ENCODE measurements around the gene MS4A18. TPM values are rescaled to one million over a fixed set of nuclear protein-coding genes. Genes with fewer than 3 reads are reported as not detected.

MS4A18 gene
- total and polyA plus RNA-seq, 4 donors, result not detected

DNA sequence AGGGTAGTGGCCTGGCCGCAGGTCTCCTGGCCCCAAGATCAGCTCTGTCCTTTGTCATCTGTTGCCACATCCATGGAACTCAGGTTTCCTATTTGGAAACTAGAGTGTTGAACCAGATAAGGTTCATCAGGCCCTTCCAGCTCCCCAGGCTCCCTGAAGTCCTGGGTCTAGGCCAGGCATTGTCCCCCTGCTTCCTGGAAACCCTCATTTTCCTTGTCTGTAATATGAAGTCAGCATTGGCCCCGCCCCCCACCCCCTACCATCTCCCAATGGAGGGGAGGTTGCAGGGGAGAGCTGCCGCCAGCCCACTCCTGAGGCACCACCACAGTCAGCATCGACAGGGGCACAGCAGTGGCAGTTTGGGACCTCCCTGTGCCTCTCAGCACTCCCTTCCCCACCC is 51.6 kb downstream of the MS4A18 start:
- intact Hi-C loops (cut with DNase I), result loop anchor here (5.0 kb wide), 2 partner anchors 121 to 126 kb away; no protein-coding TSS in a partner anchor
- Histone ChIP-seq H3K9me3 (ENCODE audit: control insufficient read depth, low read length) (no peaks in the 10 kb centered on the region), H3K4me3 (ENCODE audit: low read length in 2 of 2) (no peak overlapping the region), H3K27ac (ENCODE audit: low read depth in 1 of 2, low read length in 2 of 2) (no peak overlapping the region), H3K4me1 (ENCODE audit: control insufficient read depth in 1 of 2, insufficient read depth in 2 of 2, low read length in 2 of 2) (no peaks in the 10 kb centered on the region), H3K36me3 (ENCODE audit: control insufficient read depth in 1 of 2, insufficient read depth in 2 of 2, low read length in 1 of 2) (no peaks in the 10 kb centered on the region), H3K27me3 (ENCODE audit: control insufficient read depth in 1 of 2, insufficient read depth in 2 of 2, low read length in 1 of 2) (no peaks in the 10 kb centered on the region)
- peak in 1 of 2 donors; percentile 36 for DNase-seq
- ATAC-seq (ENCODE audit: low FRiP score), result no peak
- whole genome bisulfite sequencing, 2 donors, result 86 to 90% methylated on average over 4 of the region's 4 CpGs

- no peak overlapping the region for H3K4me3 ChIP-seq (ENCODE audit: low read length in 2 of 2)
- H3K36me3 ChIP-seq (ENCODE audit: control insufficient read depth in 1 of 2, insufficient read depth in 2 of 2, low read length in 1 of 2), result no peaks in the 10 kb centered on the region
- no peaks in the 10 kb centered on the region for H3K9me3 ChIP-seq (ENCODE audit: control insufficient read depth, low read length)
- no peaks in the 10 kb centered on the region for H3K27me3 ChIP-seq (ENCODE audit: control insufficient read depth in 1 of 2, insufficient read depth in 2 of 2, low read length in 1 of 2)
- intact Hi-C loops (cut with DNase I), result loop anchor here (5.0 kb wide), 2 partner anchors 120 to 125 kb away; no protein-coding TSS in a partner anchor
- no peak for ATAC-seq (ENCODE audit: low FRiP score)
- WGBS, 2 donors, result 38 to 55% methylated on average over 4 of the region's 4 CpGs
- H3K4me1 ChIP-seq (ENCODE audit: control insufficient read depth in 1 of 2, insufficient read depth in 2 of 2, low read length in 2 of 2), result no peaks in the 10 kb centered on the region
- no peak overlapping the region for H3K27ac ChIP-seq (ENCODE audit: low read depth in 1 of 2, low read length in 2 of 2)
- DNase-seq, result peak in 1 of 2 donors; percentile 28
Measured at GRCh38 chr11:60777106-60777505, 52.6 kb downstream of the MS4A18 start.

GRCh38 chr11:60777572-60777971 is 53.1 kb downstream of the MS4A18 start:
- intact Hi-C loops (cut with DNase I), result loop anchor here (5.0 kb wide), 2 partner anchors 120 to 125 kb away; no protein-coding TSS in a partner anchor
- DNase-seq, result peak in 1 of 2 donors; percentile 81
- no peak for ATAC-seq (ENCODE audit: low FRiP score)
- Histone ChIP-seq H3K27ac (ENCODE audit: low read depth in 1 of 2, low read length in 2 of 2) (no peak overlapping the region), H3K27me3 (ENCODE audit: control insufficient read depth in 1 of 2, insufficient read depth in 2 of 2, low read length in 1 of 2) (no peaks in the 10 kb centered on the region), H3K36me3 (ENCODE audit: control insufficient read depth in 1 of 2, insufficient read depth in 2 of 2, low read length in 1 of 2) (no peaks in the 10 kb centered on the region), H3K4me3 (ENCODE audit: low read length in 2 of 2) (no peak overlapping the region), H3K4me1 (ENCODE audit: control insufficient read depth in 1 of 2, insufficient read depth in 2 of 2, low read length in 2 of 2) (no peaks in the 10 kb centered on the region), H3K9me3 (ENCODE audit: control insufficient read depth, low read length) (no peaks in the 10 kb centered on the region)
- WGBS, 2 donors, result 8 to 9% methylated on average over 2 of the region's 2 CpGs

- 91 to 97% methylated on average over 2 of the region's 2 CpGs for WGBS, 2 donors
- intact Hi-C loops (cut with DNase I), result no loop called here
- ATAC-seq (ENCODE audit: low FRiP score), result no peak
- no peak for DNase-seq
- Histone ChIP-seq H3K27me3 (ENCODE audit: control insufficient read depth in 1 of 2, insufficient read depth in 2 of 2, low read length in 1 of 2) (no peaks in the 10 kb centered on the region), H3K4me1 (ENCODE audit: control insufficient read depth in 1 of 2, insufficient read depth in 2 of 2, low read length in 2 of 2) (no peaks in the 10 kb centered on the region), H3K27ac (ENCODE audit: low read depth in 1 of 2, low read length in 2 of 2) (no peak overlapping the region), H3K36me3 (ENCODE audit: control insufficient read depth in 1 of 2, insufficient read depth in 2 of 2, low read length in 1 of 2) (no peaks in the 10 kb centered on the region), H3K4me3 (ENCODE audit: low read length in 2 of 2) (no peak overlapping the region), H3K9me3 (ENCODE audit: control insufficient read depth, low read length) (no peaks in the 10 kb centered on the region)
Measured at GRCh38 chr11:60780065-60780464, 55.5 kb downstream of the MS4A18 start.

DNA sequence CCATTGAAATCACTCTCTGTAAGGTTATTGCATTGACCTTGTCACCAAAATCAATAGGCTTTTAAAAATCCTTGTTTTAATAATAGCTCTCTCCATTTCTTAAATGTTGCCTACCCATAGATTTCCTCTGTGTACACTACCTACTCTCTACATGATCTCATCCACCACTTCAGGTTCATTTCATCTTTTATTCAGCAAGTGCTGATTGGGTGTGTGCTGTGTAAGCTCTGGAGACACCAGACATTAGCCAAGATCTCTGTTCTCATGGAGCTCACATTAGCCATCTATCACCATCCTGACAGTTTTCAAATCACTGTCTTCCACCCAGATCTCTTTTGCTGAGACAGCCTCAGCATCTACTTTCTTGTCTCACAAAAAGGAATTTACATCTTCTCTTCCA is 56.3 kb downstream of the MS4A18 start:
- ATAC-seq (ENCODE audit: low FRiP score), result no peak
- H3K36me3 ChIP-seq (ENCODE audit: control insufficient read depth in 1 of 2, insufficient read depth in 2 of 2, low read length in 1 of 2), result no peaks in the 10 kb centered on the region
- H3K9me3 ChIP-seq (ENCODE audit: control insufficient read depth, low read length), result no peaks in the 10 kb centered on the region
- H3K4me1 ChIP-seq (ENCODE audit: control insufficient read depth in 1 of 2, insufficient read depth in 2 of 2, low read length in 2 of 2), result no peaks in the 10 kb centered on the region
- no peak overlapping the region for H3K27ac ChIP-seq (ENCODE audit: low read depth in 1 of 2, low read length in 2 of 2)
- intact Hi-C loops (cut with DNase I), result no loop called here
- no peak overlapping the region for H3K4me3 ChIP-seq (ENCODE audit: low read length in 2 of 2)
- no peaks in the 10 kb centered on the region for H3K27me3 ChIP-seq (ENCODE audit: control insufficient read depth in 1 of 2, insufficient read depth in 2 of 2, low read length in 1 of 2)
- DNase-seq, result no peak

DNA sequence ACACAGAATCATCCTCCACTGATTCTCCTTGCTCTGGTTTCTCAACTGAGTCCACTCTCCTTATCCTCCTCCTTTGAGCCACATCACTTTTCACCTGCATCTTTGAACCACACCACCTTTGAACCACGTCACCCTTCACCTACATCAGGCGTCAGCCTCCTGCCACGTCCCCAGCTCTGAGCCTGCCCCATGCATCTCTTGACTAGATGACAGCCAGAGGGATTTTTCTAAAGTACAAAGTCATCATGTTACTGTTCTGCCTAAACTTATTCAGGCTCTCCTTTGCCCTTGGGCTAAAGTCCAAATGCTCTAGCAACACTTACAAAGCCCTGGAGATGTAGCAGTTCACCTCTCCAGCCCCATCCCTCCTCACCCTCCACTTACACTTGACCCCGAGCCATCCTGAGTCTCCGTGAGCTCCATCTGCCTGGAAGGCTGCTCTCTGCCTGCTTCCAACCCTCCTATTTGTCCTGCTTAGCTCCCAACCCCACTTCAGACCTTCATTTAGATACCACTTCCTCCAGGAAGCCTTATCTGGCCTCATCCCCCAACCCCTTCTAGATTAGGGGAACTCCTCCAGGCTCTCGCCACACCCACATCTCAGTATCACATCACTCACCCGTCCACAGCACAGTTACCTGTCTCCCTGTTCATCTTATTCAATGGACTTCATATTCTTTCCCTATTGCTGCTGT is 56.9 kb downstream of the MS4A18 start:
- H3K9me3 ChIP-seq (ENCODE audit: control insufficient read depth, low read length), result no peaks in the 10 kb centered on the region
- DNase-seq (peak in 1 of 2 donors; percentile 37), ATAC-seq (ENCODE audit: low FRiP score) (no peak)
- intact Hi-C loops (cut with DNase I), result no loop called here
- WGBS, 2 donors, result 83 to 85% methylated on average over 7 of the region's 7 CpGs
- no peaks in the 10 kb centered on the region for H3K4me1 ChIP-seq (ENCODE audit: control insufficient read depth in 1 of 2, insufficient read depth in 2 of 2, low read length in 2 of 2)
- H3K27me3 ChIP-seq (ENCODE audit: control insufficient read depth in 1 of 2, insufficient read depth in 2 of 2, low read length in 1 of 2), result no peaks in the 10 kb centered on the region
- H3K4me3 ChIP-seq (ENCODE audit: low read length in 2 of 2), result no peak overlapping the region
- no peaks in the 10 kb centered on the region for H3K36me3 ChIP-seq (ENCODE audit: control insufficient read depth in 1 of 2, insufficient read depth in 2 of 2, low read length in 1 of 2)
- H3K27ac ChIP-seq (ENCODE audit: low read depth in 1 of 2, low read length in 2 of 2), result no peak overlapping the region

DNA sequence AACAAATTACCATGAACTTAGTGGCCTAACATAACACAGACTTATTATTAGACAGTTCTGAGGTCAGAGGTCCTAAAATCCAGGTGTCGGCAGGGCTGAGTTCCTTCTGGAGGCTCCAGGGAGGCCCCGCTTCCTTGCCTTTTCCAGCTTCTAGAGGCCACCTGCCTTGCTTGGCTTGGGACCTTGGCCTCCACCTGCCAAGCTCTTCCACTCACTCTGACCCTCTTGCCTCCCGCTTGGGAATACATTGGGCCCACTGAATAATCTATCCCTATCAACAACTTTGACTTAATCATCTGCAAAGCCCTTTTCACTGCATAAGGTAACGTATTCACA is 57.4 kb downstream of the MS4A18 start:
- intact Hi-C loops (cut with DNase I), result no loop called here
- peak in 1 of 2 donors; percentile 9 for DNase-seq
- H3K27me3 ChIP-seq (ENCODE audit: control insufficient read depth in 1 of 2, insufficient read depth in 2 of 2, low read length in 1 of 2), result no peaks in the 10 kb centered on the region
- no peak overlapping the region for H3K27ac ChIP-seq (ENCODE audit: low read depth in 1 of 2, low read length in 2 of 2)
- WGBS, 2 donors, result 93 to 95% methylated on average over 4 of the region's 4 CpGs
- ATAC-seq (ENCODE audit: low FRiP score), result no peak
- H3K4me3 ChIP-seq (ENCODE audit: low read length in 2 of 2), result no peak overlapping the region
- H3K4me1 ChIP-seq (ENCODE audit: control insufficient read depth in 1 of 2, insufficient read depth in 2 of 2, low read length in 2 of 2), result no peaks in the 10 kb centered on the region
- no peaks in the 10 kb centered on the region for H3K36me3 ChIP-seq (ENCODE audit: control insufficient read depth in 1 of 2, insufficient read depth in 2 of 2, low read length in 1 of 2)
- no peaks in the 10 kb centered on the region for H3K9me3 ChIP-seq (ENCODE audit: control insufficient read depth, low read length)

DNA sequence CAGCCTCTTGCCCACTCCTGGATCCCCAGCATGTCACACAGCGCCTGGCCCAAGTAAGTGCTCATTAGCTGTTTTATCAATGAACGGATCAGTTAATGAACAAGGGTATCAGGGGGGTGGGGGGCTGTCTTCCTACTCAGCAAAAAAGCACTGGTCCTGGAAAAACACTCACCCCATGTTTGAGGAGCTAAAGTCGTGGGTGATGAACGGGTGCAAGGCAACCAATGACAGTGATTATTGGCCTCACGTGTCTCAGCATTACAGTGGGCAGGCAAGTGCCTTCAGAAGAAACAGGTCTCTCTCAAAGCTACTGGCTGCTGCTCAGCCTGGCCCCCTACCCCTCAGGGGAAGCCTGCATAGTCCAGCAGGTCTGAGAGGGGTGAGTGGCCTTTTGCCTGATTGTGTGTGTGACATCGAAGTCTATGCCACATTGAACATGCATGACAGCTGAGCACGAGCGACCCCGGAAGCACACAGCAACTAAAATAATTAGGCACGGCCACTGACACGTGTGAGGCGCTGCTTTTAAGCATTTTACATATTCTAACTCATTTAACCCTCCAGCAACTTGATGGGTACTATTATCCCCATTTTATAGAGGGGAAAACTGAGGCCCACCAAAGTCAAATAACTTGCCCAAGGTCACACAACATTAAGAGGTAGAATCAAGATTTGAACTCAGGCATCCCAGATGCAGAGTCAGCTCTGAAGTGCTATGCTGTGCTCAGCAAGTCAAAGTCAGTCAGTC is 58.0 kb downstream of the MS4A18 start:
- DNase-seq (peak in 1 of 2 donors; percentile 28), ATAC-seq (ENCODE audit: low FRiP score) (no peak)
- no peak overlapping the region for H3K4me3 ChIP-seq (ENCODE audit: low read length in 2 of 2)
- H3K9me3 ChIP-seq (ENCODE audit: control insufficient read depth, low read length), result no peaks in the 10 kb centered on the region
- intact Hi-C loops (cut with DNase I), result no loop called here
- H3K27me3 ChIP-seq (ENCODE audit: control insufficient read depth in 1 of 2, insufficient read depth in 2 of 2, low read length in 1 of 2), result no peaks in the 10 kb centered on the region
- WGBS, 2 donors, result 90 to 92% methylated on average over 12 of the region's 12 CpGs
- no peaks in the 10 kb centered on the region for H3K4me1 ChIP-seq (ENCODE audit: control insufficient read depth in 1 of 2, insufficient read depth in 2 of 2, low read length in 2 of 2)
- H3K27ac ChIP-seq (ENCODE audit: low read depth in 1 of 2, low read length in 2 of 2), result no peak overlapping the region
- no peaks in the 10 kb centered on the region for H3K36me3 ChIP-seq (ENCODE audit: control insufficient read depth in 1 of 2, insufficient read depth in 2 of 2, low read length in 1 of 2)

DNA sequence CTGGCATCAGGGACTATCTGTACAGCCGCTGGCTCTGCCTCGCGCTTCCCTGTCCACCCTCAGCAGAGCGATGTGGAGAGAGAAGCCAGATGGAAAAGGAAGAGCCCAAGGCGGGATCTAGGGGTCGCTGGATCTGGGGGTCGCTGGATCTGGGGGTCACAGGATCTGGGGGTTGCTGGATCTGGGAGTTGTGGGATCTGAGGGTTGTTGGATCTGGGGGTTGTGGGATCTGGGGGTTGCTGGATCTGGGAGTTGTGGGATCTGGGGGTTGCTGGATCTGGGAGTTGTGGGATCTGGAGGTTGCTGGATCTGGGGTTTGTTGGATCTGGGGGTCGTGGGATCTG is 58.6 kb downstream of the MS4A18 start:
- Histone ChIP-seq H3K4me1 (ENCODE audit: control insufficient read depth in 1 of 2, insufficient read depth in 2 of 2, low read length in 2 of 2) (no peaks in the 10 kb centered on the region), H3K27ac (ENCODE audit: low read depth in 1 of 2, low read length in 2 of 2) (no peak overlapping the region), H3K27me3 (ENCODE audit: control insufficient read depth in 1 of 2, insufficient read depth in 2 of 2, low read length in 1 of 2) (no peaks in the 10 kb centered on the region), H3K9me3 (ENCODE audit: control insufficient read depth, low read length) (no peaks in the 10 kb centered on the region), H3K4me3 (ENCODE audit: low read length in 2 of 2) (no peak overlapping the region), H3K36me3 (ENCODE audit: control insufficient read depth in 1 of 2, insufficient read depth in 2 of 2, low read length in 1 of 2) (no peaks in the 10 kb centered on the region)
- intact Hi-C loops (cut with DNase I), result no loop called here
- peak in 1 of 2 donors; percentile 19 for DNase-seq
- 94 to 95% methylated on average over 7 to 8 of the region's 8 CpGs for WGBS, 2 donors
- no peak for ATAC-seq (ENCODE audit: low FRiP score)
